Measurements from ENCODE around the gene HTRA3.

The HTRA3 gene

DNA sequence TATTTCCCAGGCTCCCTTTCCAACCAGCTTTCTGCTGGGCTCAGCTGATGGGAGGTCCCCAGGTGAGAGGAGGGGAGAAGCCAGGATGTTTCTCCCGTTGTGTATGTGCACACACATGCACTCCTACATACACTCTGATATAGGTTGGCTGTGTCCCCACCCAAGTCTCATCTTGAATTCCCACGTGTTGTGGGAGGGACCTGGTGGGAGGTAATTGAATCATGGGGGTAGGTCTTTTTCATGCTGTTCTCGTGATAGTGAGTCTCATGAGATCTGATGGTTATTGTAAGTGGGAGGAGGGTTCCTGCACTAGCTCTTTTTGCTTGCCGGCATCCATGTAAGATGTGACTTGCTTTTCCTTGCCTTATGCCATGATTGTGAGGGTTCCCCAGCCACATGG lies 11.7 kb upstream of the HTRA3 start:
- no peak overlapping the region for H3K27ac ChIP-seq (ENCODE audit: low read depth, low read length)
- no peak for TF ChIP-seq EZH2phosphoT487 (conservative IDR thresholded peaks at IDR 0.05; ENCODE audit: low read length)
- TF ChIP-seq, protein P1, sequence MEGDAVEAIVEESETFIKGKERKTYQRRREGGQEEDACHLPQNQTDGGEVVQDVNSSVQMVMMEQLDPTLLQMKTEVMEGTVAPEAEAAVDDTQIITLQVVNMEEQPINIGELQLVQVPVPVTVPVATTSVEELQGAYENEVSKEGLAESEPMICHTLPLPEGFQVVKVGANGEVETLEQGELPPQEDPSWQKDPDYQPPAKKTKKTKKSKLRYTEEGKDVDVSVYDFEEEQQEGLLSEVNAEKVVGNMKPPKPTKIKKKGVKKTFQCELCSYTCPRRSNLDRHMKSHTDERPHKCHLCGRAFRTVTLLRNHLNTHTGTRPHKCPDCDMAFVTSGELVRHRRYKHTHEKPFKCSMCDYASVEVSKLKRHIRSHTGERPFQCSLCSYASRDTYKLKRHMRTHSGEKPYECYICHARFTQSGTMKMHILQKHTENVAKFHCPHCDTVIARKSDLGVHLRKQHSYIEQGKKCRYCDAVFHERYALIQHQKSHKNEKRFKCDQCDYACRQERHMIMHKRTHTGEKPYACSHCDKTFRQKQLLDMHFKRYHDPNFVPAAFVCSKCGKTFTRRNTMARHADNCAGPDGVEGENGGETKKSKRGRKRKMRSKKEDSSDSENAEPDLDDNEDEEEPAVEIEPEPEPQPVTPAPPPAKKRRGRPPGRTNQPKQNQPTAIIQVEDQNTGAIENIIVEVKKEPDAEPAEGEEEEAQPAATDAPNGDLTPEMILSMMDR (IDR thresholded peaks at IDR 0.05; ENCODE audit: insufficient read depth, low read length, poor library complexity, severe bottlenecking): no peak
- no peak overlapping the region for H3K9ac ChIP-seq (ENCODE audit: low read length)

DNA sequence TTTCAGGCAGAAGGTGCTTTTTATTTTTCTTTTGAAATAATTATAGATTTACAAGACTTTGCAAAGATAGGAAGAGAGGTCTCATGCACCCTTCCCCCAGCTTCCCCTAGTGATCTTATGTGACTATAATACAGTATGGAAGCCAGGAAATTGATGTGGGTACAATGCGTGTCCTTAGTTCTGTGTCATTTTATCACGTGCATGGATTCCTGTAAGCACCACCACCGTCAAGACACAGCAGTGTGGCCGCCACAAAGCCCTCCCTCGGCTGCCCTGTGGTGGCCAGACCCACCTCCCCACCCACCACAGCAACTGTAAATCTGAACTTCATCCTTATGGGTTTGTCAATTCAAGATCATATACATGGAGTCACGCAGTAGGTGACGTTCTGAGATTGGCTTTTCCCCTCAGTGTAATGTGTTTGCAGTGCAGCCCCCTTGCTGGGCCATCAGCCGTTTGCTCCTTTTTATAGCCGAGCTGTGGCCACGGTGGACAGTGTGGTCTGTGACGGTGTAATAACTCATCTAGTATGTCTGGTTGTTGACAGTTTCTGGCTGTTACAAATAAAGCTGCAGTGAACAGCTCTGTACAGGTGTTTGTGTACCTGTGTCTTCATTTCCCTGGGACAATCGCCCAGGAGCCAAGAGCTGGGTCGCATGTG lies 10.9 kb upstream of the HTRA3 start:
- H3K36me3 ChIP-seq (ENCODE audit: low read length): no peaks in the 10 kb centered on the region
- H3K27me3 ChIP-seq (ENCODE audit: low read length): no peaks in the 10 kb centered on the region
- no peak overlapping the region for H3K4me3 ChIP-seq (ENCODE audit: insufficient read depth, low read length, poor library complexity, severe bottlenecking)
- no peak overlapping the region for H3K27ac ChIP-seq (ENCODE audit: low read depth, low read length)
- no peaks in the 10 kb centered on the region for H3K79me2 ChIP-seq (ENCODE audit: insufficient read depth, low read length)
- no peak overlapping the region for H3K9ac ChIP-seq (ENCODE audit: low read length)
- H2AFZ ChIP-seq (ENCODE audit: low read depth, low read length, severe bottlenecking): no peak overlapping the region
- H4K20me1 ChIP-seq (ENCODE audit: low read depth, low read length): no peaks in the 10 kb centered on the region
- H3K9me3 ChIP-seq (ENCODE audit: insufficient read depth, low read length): no peaks in the 10 kb centered on the region
- TF ChIP-seq EZH2phosphoT487 (conservative IDR thresholded peaks at IDR 0.05; ENCODE audit: low read length): no peak
- TF ChIP-seq, protein P1 (IDR thresholded peaks at IDR 0.05; ENCODE audit: insufficient read depth, low read length, poor library complexity, severe bottlenecking): no peak
- no peak overlapping the region for H3K4me2 ChIP-seq (ENCODE audit: low read depth, low read length, poor library complexity, severe bottlenecking)
- H3K9me2 ChIP-seq (replicated peaks; ENCODE audit: insufficient read depth, low read length): no peaks in the 10 kb centered on the region
- no peaks in the 10 kb centered on the region for H3F3A ChIP-seq (ENCODE audit: insufficient read depth)

More for the DNA sequence above, 11.7 kb upstream of the HTRA3 start:
- Histone ChIP-seq H3K4me3 (ENCODE audit: insufficient read depth, low read length, poor library complexity, severe bottlenecking) (no peak overlapping the region), H3K9me3 (ENCODE audit: insufficient read depth, low read length) (no peaks in the 10 kb centered on the region), H2AFZ (ENCODE audit: low read depth, low read length, severe bottlenecking) (no peak overlapping the region), H3K4me2 (ENCODE audit: low read depth, low read length, poor library complexity, severe bottlenecking) (no peak overlapping the region), H3K79me2 (ENCODE audit: insufficient read depth, low read length) (no peaks in the 10 kb centered on the region), H3F3A (ENCODE audit: insufficient read depth) (no peaks in the 10 kb centered on the region), H3K27me3 (ENCODE audit: low read length) (no peaks in the 10 kb centered on the region), H3K9me2 (replicated peaks; ENCODE audit: insufficient read depth, low read length) (no peaks in the 10 kb centered on the region), H3K36me3 (ENCODE audit: low read length) (no peaks in the 10 kb centered on the region), H4K20me1 (ENCODE audit: low read depth, low read length) (no peaks in the 10 kb centered on the region)

DNA sequence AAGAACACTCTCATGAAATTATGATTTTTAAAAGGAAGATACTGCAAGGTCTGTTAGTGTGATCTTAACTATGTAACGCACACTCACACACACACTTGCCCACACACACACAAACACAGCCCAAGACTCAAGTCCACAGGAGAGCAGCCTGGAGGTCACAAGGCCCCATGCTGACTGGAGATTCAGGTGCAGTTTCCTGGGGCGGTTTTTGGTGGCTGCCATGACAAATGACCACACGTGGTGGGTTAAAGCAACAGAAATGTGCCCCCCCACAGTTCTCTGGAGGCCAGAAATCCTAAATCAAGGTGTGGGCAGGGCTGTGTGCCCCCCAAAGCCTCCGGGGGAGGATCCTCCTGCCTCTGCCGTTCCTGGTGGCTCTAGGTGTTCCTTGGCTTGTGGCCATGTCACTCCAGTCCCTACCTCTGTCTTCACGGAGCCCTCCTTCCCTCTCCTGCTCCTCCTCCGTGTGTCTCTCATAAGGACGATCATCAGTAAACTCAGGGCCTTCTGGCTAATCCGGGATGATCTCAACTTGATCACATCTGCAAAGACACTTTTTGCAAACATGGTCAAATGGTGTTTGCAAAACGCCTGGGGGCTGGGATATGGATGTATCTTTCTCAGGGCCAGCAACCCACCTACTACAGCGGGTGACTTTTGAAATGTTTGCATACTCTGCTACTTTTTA lies 9.7 kb upstream of the HTRA3 start:
- Histone ChIP-seq H3K36me3 (ENCODE audit: low read length) (no peaks in the 10 kb centered on the region), H3K4me3 (ENCODE audit: insufficient read depth, low read length, poor library complexity, severe bottlenecking) (no peak overlapping the region), H3K27ac (ENCODE audit: low read depth, low read length) (no peak overlapping the region), H4K20me1 (ENCODE audit: low read depth, low read length) (no peaks in the 10 kb centered on the region), H2AFZ (ENCODE audit: low read depth, low read length, severe bottlenecking) (no peak overlapping the region), H3K9me2 (replicated peaks; ENCODE audit: insufficient read depth, low read length) (no peaks in the 10 kb centered on the region), H3K27me3 (ENCODE audit: low read length) (no peaks in the 10 kb centered on the region), H3F3A (ENCODE audit: insufficient read depth) (no peaks in the 10 kb centered on the region), H3K9ac (ENCODE audit: low read length) (no peak overlapping the region), H3K79me2 (ENCODE audit: insufficient read depth, low read length) (no peaks in the 10 kb centered on the region), H3K4me2 (ENCODE audit: low read depth, low read length, poor library complexity, severe bottlenecking) (no peak overlapping the region), H3K9me3 (ENCODE audit: insufficient read depth, low read length) (no peaks in the 10 kb centered on the region)
- TF ChIP-seq, protein P1 (IDR thresholded peaks at IDR 0.05; ENCODE audit: insufficient read depth, low read length, poor library complexity, severe bottlenecking): no peak
- no peak for TF ChIP-seq EZH2phosphoT487 (conservative IDR thresholded peaks at IDR 0.05; ENCODE audit: low read length)

Measured in SU-DHL-6 (cell line).